ENCODE measurements around the gene SNRPA.
A peak's percentile ranks its signal among the peaks of the same experiment; 100 is the strongest.

SNRPA gene

GRCh38 chr19:40750874-40751537 is at the start of gene SNRPA:
TSS of gene SNRPA (plus strand) at chr19:40751203. CDS start at chr19:40751409, 206 bp downstream.
- H3K4me3 ChIP-seq (ENCODE audit: control insufficient read depth, low read depth, low read length) = peak within 1 kb of the TSS; percentile 61
- peak; percentile 90 for DNase-seq (ENCODE audit: low read depth)
- no peak for TF ChIP-seq CTCF (IDR thresholded peaks at IDR 0.05; ENCODE audit: control insufficient read depth, insufficient read depth, low read depth, low read length, missing control alignments)

GRCh38 chr19:40701758-40702157 is 49.2 kb upstream of the SNRPA start:
- H3K4me3 ChIP-seq (ENCODE audit: control insufficient read depth, low read depth, low read length) = no peak overlapping the region
- TF ChIP-seq CTCF (IDR thresholded peaks at IDR 0.05; ENCODE audit: control insufficient read depth, insufficient read depth, low read depth, low read length, missing control alignments) = no peak

GRCh38 chr19:40702337-40703012 is 48.5 kb upstream of the SNRPA start:
- DNase-seq (ENCODE audit: low read depth) = no peak
- TF ChIP-seq CTCF (IDR thresholded peaks at IDR 0.05; ENCODE audit: control insufficient read depth, insufficient read depth, low read depth, low read length, missing control alignments) = no peak
- H3K4me3 ChIP-seq (ENCODE audit: control insufficient read depth, low read depth, low read length) = no peak overlapping the region

More at GRCh38 chr19:40701758-40702157, 49.2 kb upstream of the SNRPA start:
- DNase-seq (ENCODE audit: low read depth) = no peak

- H3K4me3 ChIP-seq (ENCODE audit: control insufficient read depth, low read depth, low read length) = no peak overlapping the region
- DNase-seq (ENCODE audit: low read depth) = no peak
- TF ChIP-seq CTCF (IDR thresholded peaks at IDR 0.05; ENCODE audit: control insufficient read depth, insufficient read depth, low read depth, low read length, missing control alignments) = no peak
These were observed 47.8 kb upstream of the SNRPA start for GRCh38 chr19:40703029-40703755.

GRCh38 chr19:40704491-40705361 is 46.3 kb upstream of the SNRPA start:
- no peak for TF ChIP-seq CTCF (IDR thresholded peaks at IDR 0.05; ENCODE audit: control insufficient read depth, insufficient read depth, low read depth, low read length, missing control alignments)
- no peak overlapping the region for H3K4me3 ChIP-seq (ENCODE audit: control insufficient read depth, low read depth, low read length)
- DNase-seq (ENCODE audit: low read depth) = no peak

GRCh38 chr19:40705362-40705651 is 45.7 kb upstream of the SNRPA start:
- H3K4me3 ChIP-seq (ENCODE audit: control insufficient read depth, low read depth, low read length) = no peak overlapping the region
- no peak for DNase-seq (ENCODE audit: low read depth)
- TF ChIP-seq CTCF (IDR thresholded peaks at IDR 0.05; ENCODE audit: control insufficient read depth, insufficient read depth, low read depth, low read length, missing control alignments) = no peak
